B cell (primary cell): ENCODE measurements around the gene ARFGAP1.

ENCODE experiments used
- CTCF ChIP-seq: fragments of 200-600 bp; IDR thresholded peaks from one replicate; pipeline ENCODE4 v1.8.0; 2022; ENCODE audit warnings: antibody characterized with exemption, mild to moderate bottlenecking
- EZH2 ChIP-seq: IDR thresholded peaks from 2 replicates; pipeline ENCODE4 v1.6.1; 2012; ENCODE audit warnings: borderline replicate concordance, low read depth, mild to moderate bottlenecking, moderate library complexity, low read length; ENCODE audit not compliant: insufficient read depth, poor library complexity, severe bottlenecking

GRCh38 chr20:63301671-63302070, 29.1 kb downstream of the ARFGAP1 start:
- TF ChIP-seq CTCF (no peak), EZH2 (no peak)
